GM13977 (cell line): ENCODE data around the gene RCAN2.

Experiments used
- DNase-seq: peaks from one replicate; pipeline ENCODE4 v3.0.0; 2012; ENCODE audit warnings: low spot score
- CTCF ChIP-seq: IDR thresholded peaks from 2 replicates; pipeline ENCODE4 v1.5.1; 2012; ENCODE audit warnings: mild to moderate bottlenecking, control low read depth; ENCODE audit not compliant: insufficient read depth; ENCODE audit errors: extremely low read depth, missing control alignments
- in situ Hi-C: fragments of 300-500 bp; cut with MboI; formaldehyde crosslinking; loops from one replicate; pipeline ENCODE4 v1.12.0; 2022; ENCODE audit warnings: low sequenced_read_pairs, low pct_unique_long_range_greater_than_20kb, mixed read lengths, inconsistent platforms; ENCODE audit not compliant: unreplicated experiment

The RCAN2 gene

GRCh38 chr6:46370622-46371021, 120.6 kb downstream of the RCAN2 start:
- no peak for TF ChIP-seq CTCF
- no peak for DNase-seq

GRCh38 chr6:46368169-46368536, 123.1 kb downstream of the RCAN2 start:
- no peak for TF ChIP-seq CTCF
- in situ Hi-C loops = no loop called here
- no peak for DNase-seq

More at GRCh38 chr6:46370622-46371021, 120.6 kb downstream of the RCAN2 start:
- in situ Hi-C loops = no loop called here

- no peak for TF ChIP-seq CTCF
- in situ Hi-C loops = no loop called here
- no peak for DNase-seq
Observed at GRCh38 chr6:46367354-46368168, 123.7 kb downstream of the RCAN2 start.

GRCh38 chr6:46366190-46366900, 124.9 kb downstream of the RCAN2 start:
- no peak for TF ChIP-seq CTCF
- DNase-seq = no peak
- in situ Hi-C loops = no loop called here

- in situ Hi-C loops = no loop called here
Observed at GRCh38 chr6:46357591-46357990, 133.7 kb downstream of the RCAN2 start.

GRCh38 chr6:46356543-46356942, 134.7 kb downstream of the RCAN2 start:
- in situ Hi-C loops = no loop called here
- no peak for TF ChIP-seq CTCF
- DNase-seq = no peak

More at GRCh38 chr6:46357591-46357990, 133.7 kb downstream of the RCAN2 start:
- DNase-seq = no peak
- TF ChIP-seq CTCF = no peak
